Stimulated activated CD4-positive, alpha-beta T cell treated with anti-CD3 and anti-CD28 coated beads, TNF-alpha, amount 100 ng/mL, for 24 hours (primary cell): ENCODE measurements around the gene LMF1.
"Not testable (repeated sequence)": the region's sequence is repeated elsewhere in the genome, so short reads cannot be mapped to it uniquely, and the experiment has no call there.

Source experiments
- DNase-seq, 3 experiments: peaks; one replicate each; pipeline ENCODE4 v3.0.0-alpha.2; 2020; ENCODE audit warnings: low read depth in 3 of 3

Gene LMF1

DNA sequence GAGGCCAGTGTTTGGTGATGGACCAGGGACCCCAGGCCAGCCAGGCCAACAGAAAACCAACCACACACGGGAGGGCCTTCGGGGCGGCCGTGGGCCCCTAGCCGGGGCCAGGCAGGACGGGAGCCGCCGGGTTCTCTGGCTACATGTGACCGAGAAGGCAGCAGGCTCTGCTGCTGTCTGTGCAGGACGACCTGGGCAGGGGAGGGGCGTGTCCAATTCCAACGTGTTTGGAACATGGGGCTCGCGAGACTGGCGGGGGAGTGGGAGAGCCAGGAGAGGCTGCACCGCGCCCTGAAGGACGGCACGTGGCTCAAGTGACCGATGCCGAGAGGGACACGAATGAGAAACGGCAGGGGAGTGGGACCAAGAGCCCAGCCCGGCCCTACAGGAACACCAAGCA lies 75.4 kb downstream of the LMF1 start:
- no peak for DNase-seq

DNA sequence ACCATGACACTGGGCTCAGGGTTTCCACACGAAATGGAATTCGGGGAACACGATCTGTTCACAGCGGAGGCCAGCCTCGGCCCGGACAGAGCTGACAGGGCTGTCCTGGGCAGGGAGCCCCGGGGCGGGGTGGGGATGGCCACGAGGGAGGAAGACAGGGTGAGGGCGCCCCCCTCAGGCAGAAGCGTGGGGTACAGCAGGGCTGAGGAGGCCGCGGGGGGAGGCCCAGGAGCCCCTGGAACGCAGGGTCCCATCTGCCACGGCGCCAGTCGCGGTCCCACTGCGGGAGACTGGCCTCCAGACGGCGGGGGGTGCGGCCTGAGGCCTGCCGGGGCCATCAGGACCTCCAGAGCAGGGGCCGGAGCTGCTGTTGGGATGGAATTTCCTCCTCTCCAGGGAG lies 75.9 kb downstream of the LMF1 start:
- no peak for DNase-seq

DNA sequence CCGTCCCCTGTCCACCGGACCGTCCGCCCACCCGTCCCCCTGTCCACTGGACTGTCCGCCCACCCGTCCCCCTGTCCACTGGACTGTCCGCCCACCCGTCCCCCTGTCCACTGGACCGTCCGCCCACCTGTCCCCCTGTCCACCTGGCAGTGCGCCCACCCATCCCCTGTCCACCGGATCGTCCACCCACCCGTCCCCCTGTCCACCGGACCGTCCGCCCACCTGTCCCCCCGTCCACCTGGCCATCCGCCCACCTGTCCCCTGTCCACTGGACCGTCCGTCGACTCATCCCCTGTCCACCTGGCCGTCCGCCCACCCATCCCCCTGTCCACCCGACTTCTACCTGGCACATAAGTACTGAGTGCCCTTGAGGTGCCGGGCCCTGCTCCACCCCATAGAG lies 76.6 kb downstream of the LMF1 start:
- DNase-seq, result no peak

DNA sequence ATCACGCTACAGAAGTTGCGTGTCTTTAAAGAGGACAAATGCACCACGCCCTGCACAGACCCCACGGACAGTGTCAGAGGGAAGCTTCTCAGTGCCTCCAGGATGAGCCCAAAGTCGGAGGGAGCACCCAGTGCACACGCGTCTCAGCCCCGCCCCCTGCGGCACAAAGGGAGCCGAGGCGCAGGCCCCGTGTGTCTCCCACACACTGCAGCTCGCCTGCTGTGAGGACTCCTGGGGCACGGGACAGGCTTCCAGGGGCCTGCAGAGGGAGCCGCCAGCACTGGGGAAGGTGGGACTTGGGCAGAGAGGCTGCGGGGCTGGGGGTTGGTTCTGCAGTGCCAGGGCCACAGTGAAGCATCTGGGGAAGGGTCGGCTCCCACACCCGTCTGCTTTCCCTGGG lies 77.4 kb downstream of the LMF1 start:
- no peak for DNase-seq

DNA sequence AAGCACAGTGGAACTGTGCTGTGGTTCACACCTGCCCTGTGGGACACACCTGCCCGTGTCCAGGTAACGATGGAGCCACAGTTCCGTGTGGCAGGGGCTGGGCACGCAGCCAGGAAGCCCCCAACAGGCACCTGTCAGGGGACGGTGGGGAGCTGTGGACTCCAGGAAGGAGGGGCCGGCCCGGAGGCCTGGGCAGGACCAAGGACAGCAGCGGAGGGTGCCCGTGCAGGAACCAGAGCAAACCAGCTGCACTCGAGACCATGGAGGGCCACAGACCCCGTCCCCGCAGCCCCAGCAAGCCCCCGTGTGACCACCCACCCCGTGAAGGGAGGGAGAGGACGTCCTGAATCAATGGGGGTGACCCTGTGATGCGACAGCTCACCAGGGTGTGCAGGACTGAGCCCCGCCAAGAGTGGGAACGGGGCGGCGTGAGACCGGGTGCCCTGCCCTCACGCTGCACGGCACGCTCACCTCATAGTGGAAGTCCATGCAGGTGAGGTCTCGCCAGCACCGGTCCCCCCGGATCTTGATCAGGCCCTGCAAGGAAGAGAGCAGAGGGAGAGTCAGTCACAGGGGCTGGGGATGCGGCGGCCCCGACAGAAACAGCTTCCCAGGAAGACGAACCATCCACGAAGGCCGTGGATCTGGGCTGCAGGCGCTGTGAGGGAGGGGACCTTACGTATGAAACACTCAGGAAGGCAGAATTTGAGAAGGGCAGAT lies 78.1 kb downstream of the LMF1 start:
- DNase-seq, result no peak

DNA sequence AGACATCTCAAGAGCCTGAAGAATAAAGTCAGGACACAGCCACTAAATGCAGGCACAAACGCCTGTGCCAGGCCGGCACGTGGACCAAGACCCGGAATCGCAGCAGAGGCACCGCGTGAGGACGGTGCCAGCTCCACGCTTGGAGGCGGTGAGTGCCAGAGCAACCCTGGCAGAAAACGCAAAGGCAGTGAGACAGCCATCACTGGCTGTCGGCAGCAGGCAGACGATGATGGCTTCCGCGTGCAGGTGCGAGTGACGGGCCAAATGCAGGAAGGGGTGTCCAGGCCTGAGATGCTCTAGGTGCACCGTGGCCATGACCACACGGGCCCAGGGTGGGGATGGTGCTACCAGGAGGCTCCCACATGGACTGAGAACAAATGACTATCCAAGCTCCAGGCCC lies 78.8 kb downstream of the LMF1 start:
- no peak for DNase-seq

DNA sequence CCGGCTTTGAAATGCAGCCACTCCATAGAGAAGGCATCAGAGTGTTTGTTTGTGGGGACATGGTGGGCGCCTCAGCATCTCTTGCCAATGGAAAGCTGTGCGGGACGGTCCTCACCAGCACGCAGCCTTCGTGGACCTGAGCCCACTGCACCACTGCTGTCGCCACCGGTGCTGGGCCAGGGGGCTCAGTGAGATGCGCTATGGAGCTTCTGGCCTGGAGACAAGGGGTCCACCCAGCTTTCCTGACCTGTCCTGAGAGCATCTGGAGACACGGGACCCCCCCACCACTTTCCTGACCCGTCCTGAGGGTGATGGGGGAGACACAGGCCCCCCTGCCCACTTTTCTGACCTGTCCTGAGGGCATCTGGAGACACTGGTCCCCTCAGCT lies 79.4 kb downstream of the LMF1 start:
- DNase-seq, result no peak

DNA sequence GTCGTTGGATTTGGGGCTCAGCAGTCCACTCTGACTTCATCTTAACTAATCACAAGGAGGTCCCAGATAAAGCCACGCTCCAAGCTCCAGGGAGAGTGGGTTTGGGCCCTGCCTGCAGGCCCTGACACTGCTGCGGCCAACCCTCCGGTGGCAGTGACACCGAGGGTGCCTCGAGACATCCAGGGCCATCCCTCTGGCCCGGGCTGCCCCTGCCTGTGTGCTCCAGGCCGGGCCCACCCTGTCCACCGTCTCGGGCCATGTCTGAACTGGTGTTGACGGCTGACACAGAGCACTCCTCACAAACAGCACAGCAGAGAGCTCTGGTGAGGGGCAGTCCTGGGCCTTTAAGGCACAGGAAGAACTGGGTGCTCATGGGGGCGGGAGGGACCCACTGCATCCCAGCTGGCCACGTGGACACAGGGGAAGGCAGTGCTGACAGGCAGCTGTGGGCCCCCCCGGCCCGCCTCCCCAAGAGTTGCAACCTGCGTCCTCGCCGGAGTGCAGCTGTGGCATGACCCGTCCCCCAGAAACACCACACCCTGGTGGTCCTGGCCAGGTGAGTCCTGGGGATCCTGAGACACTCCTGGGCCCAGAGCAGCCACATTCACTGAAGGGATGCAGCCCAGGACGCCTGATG lies 80.0 kb downstream of the LMF1 start:
- no peak for DNase-seq

DNA sequence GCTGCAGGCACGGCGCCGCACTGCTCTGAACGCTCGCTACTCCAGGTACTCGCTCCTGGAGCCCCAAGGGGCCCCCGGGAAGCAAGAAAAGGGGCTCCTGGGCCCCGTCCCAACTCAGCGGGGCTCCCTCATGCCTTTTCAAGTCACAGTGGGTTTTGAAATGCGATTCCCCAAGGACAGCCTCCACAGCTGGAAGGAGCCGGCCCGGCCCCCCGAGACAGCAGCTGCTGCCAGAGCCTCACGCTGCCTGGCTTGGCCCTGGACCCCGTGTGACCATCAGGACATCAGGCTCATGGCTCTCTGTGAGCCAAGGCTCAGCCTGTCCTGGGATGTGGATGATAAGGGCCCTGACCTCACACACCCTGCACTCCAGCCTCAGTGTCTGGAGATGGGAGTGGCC lies 80.6 kb downstream of the LMF1 start:
- DNase-seq, result no peak

DNA sequence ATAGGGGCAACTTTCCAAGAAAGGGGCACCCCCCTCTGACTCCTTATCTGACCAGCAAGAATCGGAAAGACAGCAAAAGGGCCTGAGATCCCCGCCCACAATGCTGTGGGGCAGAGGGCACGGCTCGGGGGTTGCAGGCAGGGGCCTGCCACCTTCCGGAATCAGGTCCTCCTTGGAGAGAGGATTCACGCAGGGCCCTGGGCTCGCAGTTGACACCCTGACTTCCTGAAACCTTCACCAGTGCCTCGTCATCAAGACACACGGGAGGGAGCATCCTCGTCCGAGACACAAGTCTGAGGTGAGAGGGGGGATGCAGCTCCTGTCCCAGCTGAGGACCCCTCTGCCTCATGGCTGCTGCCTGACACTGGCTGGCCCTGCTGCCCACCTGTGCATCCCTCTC lies 81.2 kb downstream of the LMF1 start:
- no peak for DNase-seq

DNA sequence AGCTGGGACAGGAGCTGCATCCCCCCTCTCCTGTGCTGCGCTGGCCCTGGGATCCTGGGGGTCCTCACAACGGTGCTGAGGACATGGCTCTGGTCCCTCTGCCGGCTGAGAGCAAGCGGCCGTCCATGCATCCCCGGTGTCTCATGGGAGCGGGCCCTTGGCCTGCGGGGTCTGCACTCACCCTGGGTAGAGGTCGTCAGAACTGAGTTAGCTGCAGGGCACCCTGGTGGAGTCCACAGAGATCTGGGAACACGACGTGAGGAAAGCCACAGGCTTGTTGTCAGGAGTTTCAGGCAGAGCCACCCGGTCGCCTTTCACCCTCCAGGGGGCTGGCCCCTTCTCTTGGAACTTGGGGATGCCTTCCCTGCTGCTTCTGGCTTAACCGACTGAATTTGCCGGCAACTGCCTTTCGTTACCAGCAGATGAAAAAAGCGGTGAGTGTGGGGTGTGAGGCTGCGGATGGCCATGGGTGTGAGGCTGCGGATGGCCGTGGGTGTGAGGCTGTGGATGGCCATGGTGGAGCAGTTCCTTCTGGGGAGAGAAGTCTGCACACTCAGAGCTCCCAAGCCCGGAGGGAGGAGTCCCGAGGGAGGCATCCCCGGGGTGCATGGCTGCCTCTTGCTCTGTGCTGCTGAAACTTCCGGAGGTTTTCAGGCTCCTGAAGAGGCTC lies 81.7 kb downstream of the LMF1 start:
- no peak for DNase-seq

DNA sequence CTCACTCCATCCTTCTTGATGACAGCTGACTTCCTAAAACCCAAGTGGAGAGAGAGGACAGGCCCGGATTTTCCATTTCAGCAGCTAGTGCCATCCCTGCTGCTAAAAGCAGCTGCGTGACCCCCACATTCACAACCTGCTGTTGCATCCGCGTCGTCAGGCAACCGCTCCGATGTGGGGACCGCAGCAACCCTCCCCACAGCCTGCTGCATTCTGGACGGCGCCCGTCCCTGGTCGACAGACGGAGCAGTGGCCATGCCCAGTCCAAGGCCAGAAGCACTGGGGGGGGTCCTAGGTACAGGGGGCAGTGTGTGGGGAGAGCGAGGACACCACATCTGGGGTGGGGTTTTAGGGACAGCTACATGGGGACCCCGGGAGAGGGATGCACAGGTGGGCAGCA lies 82.3 kb downstream of the LMF1 start:
- not testable (repeated sequence) for DNase-seq

DNA sequence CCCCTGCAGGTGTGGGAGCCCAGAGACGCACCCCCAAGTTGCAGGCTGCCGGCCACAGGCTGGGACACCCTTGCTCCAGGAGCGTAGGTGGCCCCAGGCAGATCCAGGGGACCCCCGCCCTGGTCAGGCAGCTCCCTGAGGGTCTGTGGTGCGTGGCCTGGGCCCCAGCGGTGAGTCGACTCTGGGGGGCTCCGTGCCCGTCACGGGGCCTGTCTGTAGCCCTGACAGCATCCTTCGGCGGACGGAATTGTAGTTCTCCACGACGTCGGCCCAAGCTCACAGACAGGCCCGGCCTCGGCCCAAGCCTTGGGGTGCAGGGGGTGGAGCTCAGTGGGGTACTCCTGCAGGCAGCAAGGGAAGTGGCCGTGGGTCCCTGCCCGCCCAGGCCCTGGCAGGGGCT lies 82.9 kb downstream of the LMF1 start:
- no peak for DNase-seq

DNA sequence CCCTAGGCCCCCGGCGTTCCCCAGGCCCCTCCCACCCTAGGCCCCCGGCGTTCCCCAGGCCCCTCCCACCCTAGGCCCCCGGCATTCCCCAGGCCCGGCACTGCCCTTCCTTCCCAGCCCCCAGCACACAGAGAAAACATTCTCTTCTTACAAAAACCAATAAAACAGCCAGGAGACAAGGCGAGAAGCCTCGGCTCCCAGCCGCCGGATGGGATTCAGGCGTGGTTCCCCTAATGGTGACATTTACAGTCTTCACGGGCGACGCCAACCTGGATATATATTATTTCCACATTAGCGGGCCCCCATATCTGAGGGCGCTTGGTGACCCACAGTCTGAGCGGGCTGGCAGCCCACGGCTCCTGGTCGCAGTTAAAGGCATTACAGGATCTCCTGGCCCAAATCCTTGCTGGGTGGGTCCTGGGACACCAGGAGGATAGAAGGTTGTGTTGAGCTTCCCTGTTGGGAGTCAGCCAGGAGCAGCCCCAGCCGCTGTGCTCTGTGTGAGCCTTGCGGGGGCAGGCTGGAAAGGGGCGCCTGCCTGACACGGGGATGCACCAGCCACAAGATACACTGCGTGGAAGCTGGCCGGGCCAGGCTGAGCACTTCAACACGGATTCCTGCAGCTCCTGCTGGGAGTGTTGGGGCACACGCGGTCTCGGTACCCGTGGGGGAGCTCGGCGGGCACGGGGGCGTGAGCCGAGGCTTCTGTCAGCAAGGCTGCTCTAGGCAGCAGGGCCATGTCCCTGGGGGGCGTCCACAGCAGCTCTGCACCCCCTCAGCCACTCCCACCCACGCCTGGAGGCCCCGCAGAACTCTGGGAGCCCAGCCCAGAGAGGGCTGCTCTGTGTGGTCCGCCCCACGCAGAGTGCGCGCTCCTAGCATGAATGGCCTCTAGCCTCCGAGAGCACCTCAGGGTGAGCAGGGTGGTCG lies 83.7 kb downstream of the LMF1 start:
- DNase-seq, result no peak

DNA sequence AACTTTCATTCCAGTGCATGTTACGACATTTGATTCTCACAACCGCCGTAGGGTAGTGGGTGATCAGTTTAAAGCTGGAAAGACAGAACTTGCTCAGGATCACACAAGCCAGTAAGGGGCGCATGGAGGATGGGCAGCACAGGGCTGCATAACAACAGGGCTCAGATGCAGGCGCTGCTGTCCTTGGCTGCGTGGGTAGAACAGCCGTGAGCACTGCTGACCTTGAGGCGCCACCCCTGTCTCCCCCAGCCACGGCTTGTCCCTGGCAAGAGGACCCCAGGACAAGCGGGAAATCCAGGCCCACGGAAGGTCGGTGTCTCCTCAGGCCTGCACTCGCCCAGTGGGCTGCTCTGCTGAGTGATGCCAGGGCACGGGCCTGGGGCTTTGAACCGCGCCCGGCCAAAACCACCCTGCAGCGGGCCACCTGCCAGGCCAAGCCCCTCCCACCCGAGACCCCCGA lies 84.7 kb downstream of the LMF1 start:
- no peak for DNase-seq

DNA sequence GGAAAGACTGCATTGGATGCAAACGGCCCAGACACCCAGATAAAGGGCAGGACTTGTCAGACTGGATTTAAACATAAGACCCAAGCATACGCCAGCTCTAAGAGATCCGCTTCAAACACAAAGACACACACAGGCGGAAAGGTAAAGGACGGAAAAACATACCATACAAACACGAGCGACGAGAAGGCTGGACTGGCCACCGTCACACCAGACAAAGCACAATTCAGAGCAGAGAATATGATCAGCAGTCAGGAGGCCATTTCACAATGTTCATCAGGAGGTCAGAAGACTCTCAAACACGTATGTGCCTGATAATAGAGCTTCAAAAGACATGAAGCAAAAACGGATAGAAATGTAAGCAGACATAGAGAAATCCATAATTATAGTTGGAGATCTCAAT lies 85.4 kb downstream of the LMF1 start:
- DNase-seq, result no peak

DNA sequence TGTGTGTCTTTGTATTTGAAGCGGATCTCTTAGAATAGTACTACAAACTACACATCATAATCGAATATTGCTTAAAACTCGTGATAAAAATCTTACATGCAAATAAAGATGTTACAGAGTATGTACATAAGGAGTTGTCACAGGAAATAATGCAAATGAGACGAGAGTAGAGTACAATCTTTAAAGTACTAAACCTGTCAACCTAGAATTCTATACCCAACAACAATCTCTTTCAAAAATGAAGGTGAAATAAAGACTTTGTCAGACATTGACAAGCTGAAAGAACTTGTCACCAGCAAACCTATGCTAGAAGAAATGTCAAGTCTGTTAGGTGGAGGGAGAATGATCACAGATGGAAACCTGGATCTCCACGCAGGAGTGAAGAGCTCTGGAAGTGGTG lies 86.6 kb downstream of the LMF1 start:
- DNase-seq, result no peak

DNA sequence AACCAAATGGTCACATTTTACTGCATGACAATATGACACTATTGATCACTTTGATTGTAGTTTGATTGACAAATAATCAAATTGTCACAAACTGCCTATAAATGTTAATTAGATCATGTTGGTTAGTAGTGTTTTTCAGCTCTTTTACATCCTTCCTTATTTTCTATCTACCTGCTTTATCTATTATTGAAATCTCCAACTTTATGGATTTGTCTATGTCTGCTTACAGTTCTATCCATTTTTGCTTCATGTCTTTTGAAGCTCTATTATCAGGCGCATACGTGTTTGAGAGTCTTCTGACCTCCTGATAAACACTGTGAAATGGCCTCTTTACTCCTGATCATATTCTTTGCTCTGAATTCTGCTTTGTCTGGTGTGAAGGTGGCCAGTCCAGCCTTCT lies 87.0 kb downstream of the LMF1 start:
- no peak for DNase-seq

DNA sequence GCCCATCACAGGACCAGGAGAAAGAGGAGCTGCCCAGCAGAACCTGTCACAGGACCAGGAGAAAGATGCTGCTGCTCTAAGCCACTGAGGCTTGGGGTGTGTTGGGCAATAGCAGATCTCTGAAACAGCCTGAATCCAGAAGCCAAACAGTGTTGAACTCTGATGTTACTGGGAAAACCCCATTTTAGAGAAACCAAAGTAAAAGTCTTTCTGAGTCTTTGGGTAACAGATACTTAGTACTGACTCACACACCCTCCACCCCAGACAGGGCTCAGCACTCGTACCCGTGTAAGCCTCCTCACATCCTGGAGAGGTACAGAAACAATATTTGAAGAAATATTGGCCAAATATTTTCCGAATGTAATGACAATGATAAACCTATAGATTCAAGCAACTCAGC lies 87.4 kb downstream of the LMF1 start:
- no peak for DNase-seq

DNA sequence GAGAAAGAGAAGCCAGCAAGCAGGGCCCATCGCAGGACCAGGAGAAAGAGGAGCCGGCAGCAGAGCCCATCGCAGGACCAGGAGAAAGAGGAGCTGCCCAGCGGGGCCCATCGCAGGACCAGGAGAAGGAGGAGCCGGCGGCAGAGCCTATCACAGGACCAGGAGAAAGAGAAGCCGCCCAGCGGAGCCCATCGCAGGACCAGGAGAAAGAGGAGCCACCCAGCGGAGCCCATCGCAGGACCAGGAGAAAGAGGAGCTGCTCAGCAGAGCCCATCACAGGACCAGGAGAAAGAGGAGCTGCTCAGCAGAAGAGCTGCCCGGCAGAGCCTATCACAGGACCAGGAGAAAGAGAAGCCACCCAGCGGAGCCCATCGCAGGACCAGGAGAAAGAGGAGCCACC lies 88.1 kb downstream of the LMF1 start:
- not testable (repeated sequence) for DNase-seq

DNA sequence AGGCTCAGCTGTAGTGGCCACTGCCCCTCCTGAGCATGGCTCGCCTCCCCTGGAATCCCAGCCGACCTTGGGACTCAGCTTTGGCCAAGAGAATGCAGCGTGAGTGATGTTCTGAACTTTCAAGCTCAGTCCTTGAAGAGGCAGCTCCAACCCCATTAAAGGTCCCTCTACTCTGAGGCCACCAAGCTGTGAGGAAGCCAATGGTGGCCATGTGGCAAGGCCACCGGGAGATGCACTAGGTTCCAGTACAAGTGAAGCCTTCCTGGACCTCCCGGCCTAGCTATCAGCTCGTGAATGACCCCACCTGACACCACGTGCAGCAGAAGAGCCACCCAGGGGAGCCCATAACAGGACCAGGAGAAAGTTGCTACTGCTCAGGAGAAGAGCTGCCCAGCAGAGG lies 88.5 kb downstream of the LMF1 start:
- no peak for DNase-seq
